ENCODE measurements around the gene EFNA5.

EFNA5 gene

DNA sequence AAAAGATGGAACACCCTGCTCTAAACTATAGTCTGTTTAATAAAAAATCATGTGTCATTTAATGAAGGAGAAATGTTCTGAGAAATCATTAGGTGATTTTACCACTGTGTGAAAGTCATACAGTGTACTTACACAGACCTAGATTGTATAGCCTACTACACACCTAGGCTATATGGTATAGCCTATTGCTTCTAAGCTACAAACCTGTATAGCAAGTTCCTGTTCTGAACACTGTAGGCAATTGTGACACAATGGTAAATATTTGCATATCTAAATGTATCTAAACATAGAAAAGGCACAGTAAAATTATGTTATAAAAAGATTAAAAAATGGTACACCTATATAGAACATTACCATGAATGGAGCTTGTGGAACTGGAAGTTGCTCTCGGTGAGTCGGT, 40.6 kb downstream of the EFNA5 start:
- ATAC-seq (replicated peaks; ENCODE audit: extremely low read depth, poor library complexity, severe bottlenecking), result no peak
- H3K4me3 Mint-ChIP-seq, result no peak overlapping the region

DNA sequence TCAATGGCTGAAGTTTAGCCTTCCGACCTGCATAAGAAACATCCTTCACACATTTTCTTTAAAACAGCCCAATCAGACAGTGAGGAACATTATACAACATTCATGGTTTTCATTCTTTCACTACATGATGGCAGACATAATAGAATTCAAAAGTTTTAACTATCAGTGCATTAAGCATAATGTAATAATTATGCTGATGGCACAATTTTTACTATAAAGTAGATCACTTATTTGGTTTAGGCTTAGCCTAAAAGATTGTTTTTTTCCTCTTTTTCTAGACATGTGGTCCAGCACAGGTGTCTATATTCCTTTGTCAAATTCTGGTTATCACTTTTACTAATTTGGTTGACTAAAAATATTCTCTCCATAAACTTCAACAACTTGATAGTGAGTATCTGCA, 46.5 kb downstream of the EFNA5 start:
- no peaks in the 10 kb centered on the region for H3K9me3 Mint-ChIP-seq
- no peaks in the 10 kb centered on the region for H3K36me3 Mint-ChIP-seq (ENCODE audit: insufficient read depth)
- no peak overlapping the region for H3K4me3 Mint-ChIP-seq
- H3K4me1 Mint-ChIP-seq, result no peaks in the 10 kb centered on the region
- no peak overlapping the region for H3K27ac Mint-ChIP-seq (ENCODE audit: low read depth)
- ATAC-seq (replicated peaks; ENCODE audit: extremely low read depth, poor library complexity, severe bottlenecking), result no peak
- no peak for DNase-seq (ENCODE audit: low spot score in 2 of 2)
- H3K27me3 Mint-ChIP-seq, result peaks cover 9% of the 10 kb centered on the region

More for the DNA sequence above, 40.6 kb downstream of the EFNA5 start:
- peaks cover 20% of the 10 kb centered on the region for H3K27me3 Mint-ChIP-seq
- DNase-seq (ENCODE audit: low spot score in 2 of 2), result no peak
- H3K4me1 Mint-ChIP-seq, result no peaks in the 10 kb centered on the region
- H3K36me3 Mint-ChIP-seq (ENCODE audit: insufficient read depth), result no peaks in the 10 kb centered on the region
- H3K9me3 Mint-ChIP-seq, result no peaks in the 10 kb centered on the region
- no peak overlapping the region for H3K27ac Mint-ChIP-seq (ENCODE audit: low read depth)

DNA sequence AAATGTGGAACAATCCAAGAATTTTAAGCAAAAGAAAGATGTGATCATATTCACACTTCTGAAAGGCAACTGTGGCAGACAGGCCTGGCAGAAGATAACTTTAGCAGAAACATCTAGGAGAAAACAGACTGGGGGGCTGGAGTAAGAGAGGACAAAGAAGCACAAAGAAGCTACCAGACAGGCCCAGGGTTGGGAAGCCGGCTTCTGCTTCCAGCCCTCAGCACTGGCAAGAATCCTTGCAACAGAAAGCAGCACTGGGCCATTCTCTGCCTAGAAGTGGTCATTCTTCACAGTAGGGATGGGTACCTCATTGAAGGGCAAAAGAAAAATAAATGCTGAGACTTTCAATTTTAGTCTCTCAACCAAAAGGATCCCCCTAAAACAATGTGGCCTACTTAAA, 49.6 kb downstream of the EFNA5 start:
- ATAC-seq (replicated peaks; ENCODE audit: extremely low read depth, poor library complexity, severe bottlenecking), result no peak
- H3K4me3 Mint-ChIP-seq, result no peak overlapping the region
- H3K27me3 Mint-ChIP-seq, result peaks cover 9% of the 10 kb centered on the region
- H3K27ac Mint-ChIP-seq (ENCODE audit: low read depth), result no peak overlapping the region
- no peaks in the 10 kb centered on the region for H3K36me3 Mint-ChIP-seq (ENCODE audit: insufficient read depth)
- no peaks in the 10 kb centered on the region for H3K4me1 Mint-ChIP-seq
- H3K9me3 Mint-ChIP-seq, result no peaks in the 10 kb centered on the region
- DNase-seq (ENCODE audit: low spot score in 2 of 2), result no peak

DNA sequence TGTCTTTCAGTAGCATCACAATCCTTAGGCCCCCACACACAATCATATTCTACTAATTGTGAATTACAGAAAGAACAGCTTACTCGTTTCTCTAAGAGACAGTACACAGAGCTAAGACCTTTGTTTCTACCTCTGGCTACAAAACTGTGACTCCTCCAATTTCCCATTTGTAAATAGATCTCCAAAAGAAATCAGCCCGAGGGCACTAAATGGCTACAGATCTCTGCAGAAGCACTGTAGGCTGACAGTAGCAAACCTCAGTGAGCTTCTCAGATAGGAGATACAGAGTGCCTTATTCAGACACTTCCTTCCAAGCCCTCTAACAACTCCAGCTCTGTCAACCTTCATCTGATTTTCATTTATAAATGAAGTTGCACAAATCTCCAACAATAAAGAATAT, 51.0 kb downstream of the EFNA5 start:
- H3K27me3 Mint-ChIP-seq, result peaks cover 9% of the 10 kb centered on the region
- no peaks in the 10 kb centered on the region for H3K36me3 Mint-ChIP-seq (ENCODE audit: insufficient read depth)
- H3K9me3 Mint-ChIP-seq, result no peaks in the 10 kb centered on the region
- ATAC-seq (replicated peaks; ENCODE audit: extremely low read depth, poor library complexity, severe bottlenecking) (no peak), DNase-seq (ENCODE audit: low spot score in 2 of 2) (no peak)
- no peaks in the 10 kb centered on the region for H3K4me1 Mint-ChIP-seq
- H3K27ac Mint-ChIP-seq (ENCODE audit: low read depth), result no peak overlapping the region
- H3K4me3 Mint-ChIP-seq, result no peak overlapping the region

DNA sequence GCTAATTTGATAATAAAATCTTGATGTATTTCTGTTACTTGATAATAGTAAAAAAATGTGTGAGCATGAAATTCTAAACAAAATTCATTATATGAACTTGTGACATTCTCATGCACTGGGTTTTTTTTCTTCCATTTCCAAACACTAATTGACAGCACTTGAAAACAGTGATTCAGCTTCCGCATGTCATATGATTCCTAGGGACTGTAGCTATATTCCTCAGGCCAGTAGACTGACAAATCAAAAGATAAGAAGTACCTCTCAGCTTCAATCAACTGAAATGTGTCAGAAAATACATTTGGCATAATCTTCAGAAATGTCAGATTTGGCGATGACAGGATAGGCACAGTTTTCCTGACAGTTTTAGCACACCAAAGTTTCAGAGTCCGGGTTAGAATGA, 52.5 kb downstream of the EFNA5 start:
- Mint-ChIP-seq H3K4me1 (no peaks in the 10 kb centered on the region), H3K9me3 (no peaks in the 10 kb centered on the region), H3K4me3 (no peak overlapping the region), H3K27ac (ENCODE audit: low read depth) (no peak overlapping the region), H3K36me3 (ENCODE audit: insufficient read depth) (no peaks in the 10 kb centered on the region), H3K27me3 (peaks cover 21% of the 10 kb centered on the region)
- DNase-seq (ENCODE audit: low spot score in 2 of 2), result no peak
- ATAC-seq (replicated peaks; ENCODE audit: extremely low read depth, poor library complexity, severe bottlenecking), result no peak

DNA sequence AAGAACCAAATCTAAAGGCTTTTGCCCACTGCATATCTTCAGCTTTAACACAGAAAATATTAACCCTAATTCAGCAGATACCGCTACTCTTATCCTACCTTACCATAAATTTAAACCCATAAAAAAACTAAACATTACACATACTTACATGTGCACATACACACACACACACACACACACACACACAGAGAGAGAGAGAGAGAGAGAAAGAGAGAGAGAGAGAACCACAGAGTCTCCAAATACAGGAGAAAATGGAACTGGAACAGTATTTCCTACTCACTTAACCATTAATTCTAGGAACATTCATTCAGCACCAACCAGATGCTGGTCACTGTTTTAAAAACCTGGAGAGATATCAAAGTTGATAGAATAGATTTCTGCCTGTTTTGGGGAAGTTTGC, 53.7 kb downstream of the EFNA5 start:
- Mint-ChIP-seq H3K9me3 (no peaks in the 10 kb centered on the region), H3K27me3 (peaks cover 21% of the 10 kb centered on the region), H3K36me3 (ENCODE audit: insufficient read depth) (no peaks in the 10 kb centered on the region), H3K4me3 (no peak overlapping the region), H3K4me1 (no peaks in the 10 kb centered on the region), H3K27ac (ENCODE audit: low read depth) (no peak overlapping the region)
- ATAC-seq (replicated peaks; ENCODE audit: extremely low read depth, poor library complexity, severe bottlenecking), result no peak
- no peak for DNase-seq (ENCODE audit: low spot score in 2 of 2)

DNA sequence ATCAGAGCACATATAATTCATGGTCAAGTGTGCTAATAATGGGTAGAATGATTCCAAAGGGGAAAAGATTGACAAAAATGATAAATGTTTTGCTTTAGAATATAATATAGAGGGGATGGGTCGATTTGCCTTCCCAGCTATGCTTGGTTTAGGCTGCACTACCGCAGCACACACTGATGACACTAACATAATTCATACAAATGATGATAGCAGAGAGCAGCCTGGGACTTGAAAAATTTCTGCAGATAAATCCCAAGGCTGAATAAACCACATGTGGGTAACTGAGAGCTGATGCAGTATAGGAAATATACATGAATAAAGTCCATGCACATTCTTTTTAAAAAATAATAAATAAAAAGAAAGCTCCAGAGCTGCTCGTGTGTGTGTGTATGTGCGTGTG, 54.5 kb downstream of the EFNA5 start:
- no peak for DNase-seq (ENCODE audit: low spot score in 2 of 2)
- Mint-ChIP-seq H3K9me3 (no peaks in the 10 kb centered on the region), H3K27me3 (peaks cover 24% of the 10 kb centered on the region), H3K27ac (ENCODE audit: low read depth) (no peak overlapping the region), H3K4me1 (no peaks in the 10 kb centered on the region), H3K36me3 (ENCODE audit: insufficient read depth) (no peaks in the 10 kb centered on the region), H3K4me3 (no peak overlapping the region)
- ATAC-seq (replicated peaks; ENCODE audit: extremely low read depth, poor library complexity, severe bottlenecking), result no peak

DNA sequence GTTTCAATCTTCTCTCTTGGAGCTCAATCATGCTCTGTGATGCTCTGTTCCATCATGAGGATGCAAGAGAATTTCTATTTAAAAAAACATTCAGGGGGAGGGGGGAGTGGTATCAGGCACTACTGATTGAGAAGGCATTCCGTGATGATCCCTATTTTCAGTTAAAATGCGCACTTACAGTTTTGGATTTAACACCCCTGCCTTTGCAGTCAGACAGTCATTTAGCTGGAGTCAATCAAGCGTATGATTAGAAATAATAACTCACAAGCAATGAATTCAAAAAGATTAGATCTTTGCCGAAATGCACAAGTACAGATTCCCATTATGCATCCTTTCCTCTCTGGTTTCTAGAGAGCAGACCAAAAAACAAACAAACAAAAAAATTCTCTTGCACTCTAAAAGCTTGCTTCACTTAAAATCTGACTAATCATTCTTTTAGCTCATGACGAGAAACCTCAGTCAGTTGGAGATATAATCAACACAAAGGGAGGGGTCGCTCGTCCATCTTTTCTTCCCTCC, 55.4 kb downstream of the EFNA5 start:
- H3K27ac Mint-ChIP-seq (ENCODE audit: low read depth), result no peak overlapping the region
- no peak overlapping the region for H3K4me3 Mint-ChIP-seq
- peaks cover 32% of the 10 kb centered on the region for H3K27me3 Mint-ChIP-seq
- no peaks in the 10 kb centered on the region for H3K4me1 Mint-ChIP-seq
- DNase-seq (ENCODE audit: low spot score in 2 of 2), result no peak
- no peaks in the 10 kb centered on the region for H3K9me3 Mint-ChIP-seq
- peaks cover 2% of the 10 kb centered on the region for H3K36me3 Mint-ChIP-seq (ENCODE audit: insufficient read depth)
- no peak for ATAC-seq (replicated peaks; ENCODE audit: extremely low read depth, poor library complexity, severe bottlenecking)

DNA sequence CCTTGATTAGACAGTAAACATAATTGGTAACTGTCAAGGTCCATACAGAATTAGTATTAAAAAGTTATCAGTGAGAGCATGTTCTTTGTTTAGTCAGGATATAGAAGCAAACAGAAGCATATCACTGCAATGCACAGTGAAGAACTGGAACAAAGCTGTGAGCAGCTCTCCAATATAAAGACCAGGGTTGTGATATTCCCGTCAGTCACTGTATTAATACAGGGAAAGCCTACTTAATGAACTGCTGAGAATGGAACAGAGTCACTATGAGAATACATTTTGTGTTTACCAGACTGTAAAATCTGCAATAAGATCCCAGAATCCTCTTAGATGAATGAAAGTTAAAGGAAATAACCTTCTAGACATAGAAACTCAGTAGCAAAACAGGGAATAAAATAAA, 58.2 kb downstream of the EFNA5 start:
- Mint-ChIP-seq H3K4me3 (no peak overlapping the region), H3K4me1 (no peaks in the 10 kb centered on the region), H3K9me3 (no peaks in the 10 kb centered on the region), H3K27ac (ENCODE audit: low read depth) (no peak overlapping the region), H3K27me3 (peaks cover 25% of the 10 kb centered on the region), H3K36me3 (ENCODE audit: insufficient read depth) (peaks cover 2% of the 10 kb centered on the region)
- DNase-seq (ENCODE audit: low spot score in 2 of 2), result no peak
- no peak for ATAC-seq (replicated peaks; ENCODE audit: extremely low read depth, poor library complexity, severe bottlenecking)

DNA sequence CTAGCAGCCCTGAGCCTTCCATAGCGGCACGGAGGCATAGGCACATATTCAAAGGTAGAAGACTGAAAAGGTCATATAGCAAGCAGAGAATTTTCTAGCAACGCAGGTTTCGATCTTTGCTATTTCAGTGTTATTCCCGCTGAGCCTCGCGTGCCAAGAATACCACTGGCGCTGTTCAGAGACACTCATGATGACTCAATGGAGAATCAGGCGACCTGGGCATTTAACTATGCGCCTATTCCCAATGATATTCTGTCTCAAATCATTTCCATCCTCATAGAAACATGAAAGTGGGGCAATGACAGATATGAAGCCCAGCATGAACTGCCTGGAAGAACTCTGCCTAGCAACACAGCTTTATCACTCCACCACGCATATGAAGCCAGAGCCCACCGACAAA, 59.9 kb downstream of the EFNA5 start:
- Mint-ChIP-seq H3K4me3 (no peak overlapping the region), H3K27me3 (peaks cover 42% of the 10 kb centered on the region), H3K4me1 (peaks cover 2% of the 10 kb centered on the region), H3K36me3 (ENCODE audit: insufficient read depth) (peaks cover 4% of the 10 kb centered on the region), H3K27ac (ENCODE audit: low read depth) (no peak overlapping the region), H3K9me3 (no peaks in the 10 kb centered on the region)
- DNase-seq (ENCODE audit: low spot score in 2 of 2) (no peak), ATAC-seq (replicated peaks; ENCODE audit: extremely low read depth, poor library complexity, severe bottlenecking) (no peak)

DNA sequence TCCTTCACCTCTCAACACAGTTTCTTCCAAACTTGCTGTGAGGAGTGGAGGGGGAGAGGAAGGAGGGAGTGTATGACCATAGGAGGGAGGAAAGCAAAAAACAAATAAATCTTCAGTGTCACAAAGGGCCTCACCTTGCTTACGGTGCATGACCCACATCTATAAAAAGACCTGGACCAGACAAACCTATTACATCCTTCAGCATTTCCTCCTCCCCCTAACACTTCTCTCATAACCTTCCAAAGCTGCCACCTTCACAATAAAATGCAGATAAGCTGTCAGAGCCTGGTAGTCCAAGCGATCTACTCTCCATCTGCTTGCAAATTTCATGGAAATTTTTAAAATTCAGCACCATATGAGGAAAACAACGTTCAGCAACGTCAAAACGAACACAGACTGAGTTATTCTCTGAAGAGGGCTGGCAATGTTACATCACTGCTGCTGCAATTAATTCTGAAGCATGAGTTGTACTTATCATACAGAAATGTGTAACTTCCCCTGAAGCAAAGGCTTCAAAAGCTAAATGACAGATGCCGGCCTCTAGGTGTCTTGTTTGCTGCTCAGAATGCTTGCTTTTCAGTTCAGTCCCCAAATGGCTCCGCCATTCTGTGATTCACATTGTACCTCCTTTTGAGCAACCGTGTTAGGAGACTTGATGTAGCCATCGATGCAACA, 62.9 kb downstream of the EFNA5 start:
- Mint-ChIP-seq H3K27ac (ENCODE audit: low read depth) (no peak overlapping the region), H3K4me1 (peaks cover 6% of the 10 kb centered on the region), H3K4me3 (no peak overlapping the region), H3K9me3 (no peaks in the 10 kb centered on the region), H3K36me3 (ENCODE audit: insufficient read depth) (peaks cover 4% of the 10 kb centered on the region), H3K27me3 (peaks cover 38% of the 10 kb centered on the region)
- DNase-seq (ENCODE audit: low spot score in 2 of 2) (no peak), ATAC-seq (replicated peaks; ENCODE audit: extremely low read depth, poor library complexity, severe bottlenecking) (no peak)

DNA sequence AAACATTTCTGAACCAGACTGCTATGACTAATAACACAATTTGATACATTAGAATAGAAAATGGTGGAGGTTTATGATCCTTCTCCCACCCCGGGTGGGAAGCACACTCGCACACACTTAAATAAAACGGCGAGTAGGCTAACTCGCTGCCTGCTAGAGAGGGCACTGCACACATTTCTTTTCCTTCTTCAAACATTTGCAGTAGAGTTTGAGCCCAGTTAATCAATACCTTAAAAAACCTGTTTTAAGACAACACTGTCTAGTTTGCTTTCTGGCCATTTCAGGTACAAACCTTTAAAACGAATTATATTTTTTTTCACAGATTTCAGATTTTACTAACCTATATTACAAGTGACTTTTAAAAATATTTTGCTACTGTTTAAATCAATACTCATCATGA, 63.5 kb downstream of the EFNA5 start:
- H3K27ac Mint-ChIP-seq (ENCODE audit: low read depth), result no peak overlapping the region
- peaks cover 4% of the 10 kb centered on the region for H3K36me3 Mint-ChIP-seq (ENCODE audit: insufficient read depth)
- peaks cover 6% of the 10 kb centered on the region for H3K4me1 Mint-ChIP-seq
- no peaks in the 10 kb centered on the region for H3K9me3 Mint-ChIP-seq
- ATAC-seq (replicated peaks; ENCODE audit: extremely low read depth, poor library complexity, severe bottlenecking) (no peak), DNase-seq (ENCODE audit: low spot score in 2 of 2) (no peak)
- H3K27me3 Mint-ChIP-seq, result peaks cover 44% of the 10 kb centered on the region
- no peak overlapping the region for H3K4me3 Mint-ChIP-seq

DNA sequence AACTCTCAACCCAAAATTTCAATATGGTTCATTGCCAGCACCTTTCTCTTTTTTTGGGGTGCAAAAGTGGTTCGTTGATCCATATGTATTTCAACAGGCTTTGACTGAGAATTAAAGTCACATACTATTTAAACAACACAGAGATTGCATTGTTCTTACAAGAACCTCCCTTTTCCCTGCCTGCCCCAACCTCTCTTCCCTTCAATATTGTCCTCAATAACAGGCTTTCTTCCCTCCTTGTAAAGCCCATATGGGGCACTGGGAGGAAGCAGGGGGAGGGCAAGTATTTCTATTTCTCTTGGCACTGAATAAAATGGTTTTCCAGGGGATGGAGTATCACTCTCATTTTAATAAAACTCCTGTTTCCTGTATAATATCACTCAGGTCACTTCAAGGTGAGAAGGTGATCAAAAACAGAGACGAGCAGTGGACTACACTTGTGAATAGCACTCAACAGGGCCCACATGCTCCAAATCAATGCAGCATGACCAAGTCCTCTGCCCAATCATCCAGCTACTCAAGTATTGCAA, 65.1 kb downstream of the EFNA5 start:
- Mint-ChIP-seq H3K9me3 (no peaks in the 10 kb centered on the region), H3K27me3 (peaks cover 40% of the 10 kb centered on the region), H3K4me3 (no peak overlapping the region)

More for the DNA sequence above, 65.1 kb downstream of the EFNA5 start:
- Mint-ChIP-seq H3K4me1 (peaks cover 6% of the 10 kb centered on the region), H3K36me3 (ENCODE audit: insufficient read depth) (peaks cover 1% of the 10 kb centered on the region), H3K27ac (ENCODE audit: low read depth) (no peak overlapping the region)
- DNase-seq (ENCODE audit: low spot score in 2 of 2) (no peak), ATAC-seq (replicated peaks; ENCODE audit: extremely low read depth, poor library complexity, severe bottlenecking) (no peak)

Measured in central memory CD8-positive, alpha-beta T cell (primary cell).